GM12878 (cell line): ENCODE results near the gene SETD5.

ENCODE experiments used
- CEBPB ChIP-seq, 2 experiments: fragments of 150-350 bp in 1 of 2; IDR thresholded peaks; 2 replicates each; pipeline ENCODE4 v1.6.1; 2012 to 2014; ENCODE audit warnings: low read depth in 2 of 2, low read length in 2 of 2, borderline replicate concordance in 1 of 2, inconsistent platforms in 1 of 2
- CEBPZ ChIP-seq: fragments of 150-350 bp; IDR thresholded peaks from 2 replicates; pipeline ENCODE4 v1.6.1; 2016; ENCODE audit warnings: low read depth, low read length
- CTCF ChIP-seq, 3 experiments: IDR thresholded peaks in 2 of 3; conservative IDR thresholded peaks in 1 of 3; 2 replicates each; pipeline ENCODE4 v1.5.1; 2011; ENCODE audit warnings: low read depth in 3 of 3, low read length in 3 of 3, mild to moderate bottlenecking in 3 of 3, control low read depth in 2 of 3, moderate library complexity in 2 of 3, inconsistent platforms in 1 of 3, mixed read lengths in 1 of 3; ENCODE audit not compliant: control insufficient read depth in 2 of 3, insufficient read depth in 1 of 3; ENCODE audit errors: extremely low read depth in 1 of 3
- GABPA ChIP-seq: IDR thresholded peaks from 2 replicates; pipeline ENCODE4 v1.6.1; 2014; ENCODE audit warnings: antibody characterized with exemption, low read depth, mild to moderate bottlenecking, inconsistent platforms
- MYC ChIP-seq: IDR thresholded peaks from 2 replicates; pipeline ENCODE4 v1.6.1; 2011; ENCODE audit warnings: mild to moderate bottlenecking, low read length, moderate library complexity, inconsistent platforms; ENCODE audit not compliant: insufficient read depth, insufficient replicate concordance, insufficient read length, severe bottlenecking
- PBX3 ChIP-seq: IDR thresholded peaks from 2 replicates; pipeline ENCODE4 v1.6.1; 2011; ENCODE audit warnings: mild to moderate bottlenecking, low read depth, low read length, moderate library complexity; ENCODE audit not compliant: insufficient replicate concordance
- SMAD5 ChIP-seq: IDR thresholded peaks from 2 replicates; pipeline ENCODE4 v1.6.1; 2016; ENCODE audit warnings: antibody characterized with exemption, low read depth
- SP1 ChIP-seq: IDR thresholded peaks from one replicate; pipeline ENCODE4 v1.6.1; 2011; ENCODE audit warnings: low read depth, low read length
- TAF1 ChIP-seq: IDR thresholded peaks from 2 replicates; pipeline ENCODE4 v1.6.1; 2011; ENCODE audit warnings: mild to moderate bottlenecking, low read depth, low read length, borderline replicate concordance
- TBL1XR1 ChIP-seq: IDR thresholded peaks from 2 replicates; pipeline ENCODE4 v1.6.1; 2012; ENCODE audit warnings: low read depth, low read length, improper control_type of control experiment
- ZNF24 ChIP-seq: fragments of 450-650 bp; IDR thresholded peaks from 2 replicates; pipeline ENCODE4 v1.6.1; 2017; ENCODE audit warnings: antibody characterized with exemption, mild to moderate bottlenecking

GRCh38 chr3:9420850-9421549 lies 23.6 kb downstream of the SETD5 start:
- TF ChIP-seq PBX3 (no peak), TBL1XR1 (no peak), ZNF24 (no peak), SMAD5 (no peak), TAF1 (no peak), SP1 (no peak), CEBPB (IDR thresholded peaks at IDR 0.05; ENCODE audit: borderline replicate concordance in 1 of 2, low read depth in 2 of 2, low read length in 2 of 2) (no peak), GABPA (no peak), CEBPZ (no peak), MYC (no peak), CTCF (IDR thresholded peaks at IDR 0.05 in 2 of 3, conservative IDR thresholded peaks at IDR 0.05 in 1 of 3; ENCODE audit: control insufficient read depth in 2 of 3, extremely low read depth in 1 of 3, insufficient read depth in 1 of 3, low read depth in 3 of 3, low read length in 3 of 3) (no peak)
